ACHN (cell line): Measurements from ENCODE around the gene EFR3B.
"Not testable (repeated sequence)": the region's sequence is repeated elsewhere in the genome, so short reads cannot be mapped to it uniquely, and the experiment has no call there.

Experiments used
- DNase-seq: peaks from one replicate; pipeline ENCODE4 v3.0.0-alpha.2; 2015
- in situ Hi-C: cut with HindIII; loops from 2 replicates; pipeline ENCODE4 v1.10.0; 2017; ENCODE audit warnings: low sequenced_read_pairs, low pct_ligation_motif_present, low pct_unique_long_range_greater_than_20kb

EFR3B gene

GRCh38 chr2:25160376-25160775 lies 118.5 kb downstream of the EFR3B start:
- DNase-seq: no peak
- in situ Hi-C loops: loop anchor here (25.0 kb wide), 1 partner anchor 173 kb away; no protein-coding TSS in a partner anchor

GRCh38 chr2:25161055-25161781 lies 119.3 kb downstream of the EFR3B start:
- no peak for DNase-seq
- in situ Hi-C loops: loop anchor here (25.0 kb wide), 1 partner anchor 174 kb away; no protein-coding TSS in a partner anchor

GRCh38 chr2:25162061-25162460 lies 120.2 kb downstream of the EFR3B start:
- in situ Hi-C loops: loop anchor here (25.0 kb wide), 1 partner anchor 175 kb away; no protein-coding TSS in a partner anchor

GRCh38 chr2:25164561-25164960 lies 122.7 kb downstream of the EFR3B start:
- DNase-seq: no peak

More at GRCh38 chr2:25162061-25162460, 120.2 kb downstream of the EFR3B start:
- DNase-seq: not testable (repeated sequence)

GRCh38 chr2:25165992-25166875 lies 124.4 kb downstream of the EFR3B start:
- DNase-seq: peak; percentile 44
- in situ Hi-C loops: loop anchor here (25.0 kb wide), 1 partner anchor 179 kb away; no protein-coding TSS in a partner anchor

More at GRCh38 chr2:25164561-25164960, 122.7 kb downstream of the EFR3B start:
- in situ Hi-C loops: loop anchor here (25.0 kb wide), 1 partner anchor 177 kb away; no protein-coding TSS in a partner anchor

- DNase-seq: peak; percentile 9
- in situ Hi-C loops: loop anchor here (25.0 kb wide), 1 partner anchor 181 kb away; no protein-coding TSS in a partner anchor
These were observed 126.6 kb downstream of the EFR3B start, which contains the start of gene POMC for GRCh38 chr2:25168256-25169072. Gene POMC (minus strand): TSS chr2:25168580. CDS start chr2:25164772, 3,808 bp downstream.

GRCh38 chr2:25169073-25169470 lies 127.2 kb downstream of the EFR3B start:
- no peak for DNase-seq
- in situ Hi-C loops: loop anchor here (25.0 kb wide), 1 partner anchor 182 kb away; no protein-coding TSS in a partner anchor

GRCh38 chr2:25170888-25171287 lies 129.0 kb downstream of the EFR3B start:
- in situ Hi-C loops: loop anchor here (25.0 kb wide), 1 partner anchor 184 kb away; no protein-coding TSS in a partner anchor

GRCh38 chr2:25173719-25174118 lies 131.8 kb downstream of the EFR3B start:
- in situ Hi-C loops: loop anchor here (25.0 kb wide), 1 partner anchor 186 kb away; no protein-coding TSS in a partner anchor
- DNase-seq: no peak

More at GRCh38 chr2:25170888-25171287, 129.0 kb downstream of the EFR3B start:
- DNase-seq: no peak

- in situ Hi-C loops: loop anchor here (25.0 kb wide), 1 partner anchor 187 kb away; no protein-coding TSS in a partner anchor
These were observed 132.5 kb downstream of the EFR3B start for GRCh38 chr2:25174192-25174861.

GRCh38 chr2:25176138-25176537 lies 134.3 kb downstream of the EFR3B start:
- DNase-seq: no peak
- in situ Hi-C loops: no loop called here

More at GRCh38 chr2:25174192-25174861, 132.5 kb downstream of the EFR3B start:
- DNase-seq: no peak

GRCh38 chr2:25176541-25177181 lies 134.8 kb downstream of the EFR3B start:
- DNase-seq: no peak
- in situ Hi-C loops: no loop called here

GRCh38 chr2:25177211-25177611 lies 135.3 kb downstream of the EFR3B start:
- in situ Hi-C loops: no loop called here
- no peak for DNase-seq

GRCh38 chr2:25178976-25179375 lies 137.1 kb downstream of the EFR3B start:
- no peak for DNase-seq
- in situ Hi-C loops: no loop called here

GRCh38 chr2:25184254-25184653 lies 142.4 kb downstream of the EFR3B start:
- DNase-seq: no peak
- in situ Hi-C loops: no loop called here

GRCh38 chr2:25187729-25188350 lies 146.0 kb downstream of the EFR3B start:
- in situ Hi-C loops: no loop called here
- DNase-seq: no peak
